GM18861 (cell line): ENCODE data around the gene PDXDC1.
"Not testable (repeated sequence)": the region's sequence is repeated elsewhere in the genome, so short reads cannot be mapped to it uniquely, and the experiment has no call there.

ENCODE experiments used
- ATAC-seq: cut with Tn5 transposase; IDR thresholded peaks from one replicate; pipeline ENCODE4 v1.9.1; 2021; ENCODE audit not compliant: unreplicated experiment

The PDXDC1 gene

GRCh38 chr16:15148831-15149230, 174.0 kb downstream of the PDXDC1 start:
- ATAC-seq = not testable (repeated sequence)

- not testable (repeated sequence) for ATAC-seq
Measured at GRCh38 chr16:15149260-15149659, 174.4 kb downstream of the PDXDC1 start.

GRCh38 chr16:15154005-15154404, 179.2 kb downstream of the PDXDC1 start:
- ATAC-seq = not testable (repeated sequence)

- not testable (repeated sequence) for ATAC-seq
Measured at GRCh38 chr16:15154650-15155562, 180.1 kb downstream of the PDXDC1 start.

- ATAC-seq = not testable (repeated sequence)
Measured at GRCh38 chr16:15157644-15158043, 182.8 kb downstream of the PDXDC1 start.

GRCh38 chr16:15159671-15160070, 184.8 kb downstream of the PDXDC1 start:
- ATAC-seq = not testable (repeated sequence)

GRCh38 chr16:15160571-15160970, 185.7 kb downstream of the PDXDC1 start:
- not testable (repeated sequence) for ATAC-seq

- ATAC-seq = not testable (repeated sequence)
Measured at GRCh38 chr16:15163055-15163454, 188.2 kb downstream of the PDXDC1 start.

GRCh38 chr16:15166177-15166576, 191.4 kb downstream of the PDXDC1 start:
- not testable (repeated sequence) for ATAC-seq

- ATAC-seq = not testable (repeated sequence)
Measured at GRCh38 chr16:15168303-15168702, 193.5 kb downstream of the PDXDC1 start.

GRCh38 chr16:15168953-15169652, 194.3 kb downstream of the PDXDC1 start:
- not testable (repeated sequence) for ATAC-seq

GRCh38 chr16:15179909-15180308, 205.1 kb downstream of the PDXDC1 start:
- not testable (repeated sequence) for ATAC-seq

GRCh38 chr16:15180946-15181345, 206.1 kb downstream of the PDXDC1 start:
- ATAC-seq = not testable (repeated sequence)

GRCh38 chr16:15184000-15184399, 209.2 kb downstream of the PDXDC1 start:
- not testable (repeated sequence) for ATAC-seq
